H9 (cell line): ENCODE results near the gene C16orf95. TPM values are rescaled to one million over a fixed set of nuclear protein-coding genes. Genes with fewer than 3 reads are reported as not detected.

Source experiments
- DNase-seq: peaks from one replicate; pipeline ENCODE4 v3.0.0-alpha.2; 2017
- H2AFZ ChIP-seq: one replicate; pipeline ENCODE4 v1.6.1; 2013; ENCODE audit warnings: mild to moderate bottlenecking, low read length, control low read depth, moderate library complexity
- H2AK5ac ChIP-seq: 2 replicates; pipeline ENCODE4 v1.6.1; 2013; ENCODE audit warnings: low read length, control low read depth, mixed read lengths; ENCODE audit not compliant: insufficient read length
- H2BK120ac ChIP-seq: one replicate; pipeline ENCODE4 v1.6.1; 2013; ENCODE audit warnings: low read depth, mild to moderate bottlenecking, low read length, control low read depth, inconsistent platforms; ENCODE audit not compliant: poor library complexity, severe bottlenecking
- H2BK12ac ChIP-seq: 2 replicates; pipeline ENCODE4 v1.6.1; 2013; ENCODE audit warnings: low read length, control low read depth, mixed read lengths, low read depth; ENCODE audit not compliant: insufficient read length
- H2BK15ac ChIP-seq: 2 replicates; pipeline ENCODE4 v1.6.1; 2013; ENCODE audit warnings: low read depth, low read length, control low read depth
- H2BK20ac ChIP-seq: one replicate; pipeline ENCODE4 v1.6.1; 2013; ENCODE audit warnings: low read depth, mild to moderate bottlenecking, low read length, control low read depth, inconsistent platforms; ENCODE audit not compliant: poor library complexity, severe bottlenecking
- H2BK5ac ChIP-seq: 2 replicates; pipeline ENCODE4 v1.6.1; 2013; ENCODE audit warnings: low read length, control low read depth, mixed read lengths; ENCODE audit not compliant: insufficient read length
- H3K14ac ChIP-seq: 2 replicates; pipeline ENCODE4 v1.6.1; 2013; ENCODE audit warnings: low read length, control low read depth; ENCODE audit not compliant: insufficient read depth
- H3K18ac ChIP-seq: 2 replicates; pipeline ENCODE4 v1.6.1; 2013; ENCODE audit warnings: low read depth, mild to moderate bottlenecking, mixed read lengths, low read length, control low read depth; ENCODE audit not compliant: insufficient read length
- H3K23ac ChIP-seq: 2 replicates; pipeline ENCODE4 v1.6.1; 2013; ENCODE audit warnings: low read length, control low read depth, mixed read lengths, low read depth; ENCODE audit not compliant: insufficient read length
- H3K23me2 ChIP-seq: 2 replicates; pipeline ENCODE4 v1.6.1; 2013; ENCODE audit warnings: low read depth, mild to moderate bottlenecking, mixed read lengths, low read length, control low read depth; ENCODE audit not compliant: insufficient read length, poor library complexity, severe bottlenecking
- H3K27ac ChIP-seq: 2 replicates; pipeline ENCODE4 v1.5.1; 2013; ENCODE audit warnings: low read length, control low read depth, mixed read lengths, low read depth; ENCODE audit not compliant: insufficient read length
- H3K27me3 ChIP-seq: 2 replicates; pipeline ENCODE4 v1.6.1; 2013; ENCODE audit warnings: low read length, control low read depth, inconsistent platforms; ENCODE audit not compliant: insufficient read depth
- H3K4ac ChIP-seq: 2 replicates; pipeline ENCODE4 v1.6.1; 2013; ENCODE audit warnings: low read depth, mild to moderate bottlenecking, control low read depth, inconsistent platforms, low read length, moderate library complexity
- H3K4me1 ChIP-seq: 2 replicates; pipeline ENCODE4 v1.6.1; 2013; ENCODE audit warnings: low read length, control low read depth, inconsistent platforms; ENCODE audit not compliant: insufficient read depth
- H3K4me2 ChIP-seq: 2 replicates; pipeline ENCODE4 v1.6.1; 2013; ENCODE audit warnings: low read length, control low read depth, mixed read lengths; ENCODE audit not compliant: insufficient read length, insufficient read depth
- H3K56ac ChIP-seq: 2 replicates; pipeline ENCODE4 v1.6.1; 2013; ENCODE audit warnings: low read depth, mild to moderate bottlenecking, mixed read lengths, low read length, control low read depth; ENCODE audit not compliant: insufficient read length
- H3K79me1 ChIP-seq: 2 replicates; pipeline ENCODE4 v1.6.1; 2013; ENCODE audit warnings: low read depth, mild to moderate bottlenecking, moderate library complexity, low read length, control low read depth, inconsistent platforms; ENCODE audit not compliant: insufficient read depth, poor library complexity, severe bottlenecking
- H3K79me2 ChIP-seq: 2 replicates; pipeline ENCODE4 v1.6.1; 2013; ENCODE audit warnings: low read length, control low read depth, inconsistent platforms; ENCODE audit not compliant: insufficient read depth
- H3K9ac ChIP-seq: 2 replicates; pipeline ENCODE4 v1.6.1; 2013; ENCODE audit warnings: low read length, control low read depth, mixed read lengths; ENCODE audit not compliant: insufficient read length; ENCODE audit errors: extremely low read depth
- H3K9me3 ChIP-seq: one replicate; pipeline ENCODE4 v1.6.1; 2013; ENCODE audit warnings: low read depth, low read length, inconsistent platforms; ENCODE audit not compliant: control insufficient read depth
- H3T11ph ChIP-seq: one replicate; pipeline ENCODE4 v1.6.1; 2013; ENCODE audit warnings: mild to moderate bottlenecking, low read length, control low read depth, inconsistent platforms
- H4K20me1 ChIP-seq: one replicate; pipeline ENCODE4 v1.6.1; 2013; ENCODE audit not compliant: control insufficient read depth, insufficient read length, insufficient read depth
- H4K5ac ChIP-seq: 2 replicates; pipeline ENCODE4 v1.6.1; 2013; ENCODE audit warnings: low read depth, mild to moderate bottlenecking, mixed read lengths, low read length, control low read depth; ENCODE audit not compliant: insufficient read length
- H4K8ac ChIP-seq: replicated peaks from 2 replicates; pipeline ENCODE4 v1.6.1; 2013; ENCODE audit warnings: low read length, control low read depth, mixed read lengths, low read depth; ENCODE audit not compliant: insufficient read length
- H4K91ac ChIP-seq: 2 replicates; pipeline ENCODE4 v1.6.1; 2013; ENCODE audit warnings: low read depth, mild to moderate bottlenecking, moderate library complexity, mixed read lengths, low read length, control low read depth; ENCODE audit not compliant: insufficient read length
- H3K27ac Mint-ChIP-seq, 3 experiments: 2 replicates in 2 of 3; 3 replicates in 1 of 3; pipeline ENCODE4 v1.8.0; 2020 to 2021; ENCODE audit warnings: mixed read lengths in 3 of 3, mild to moderate bottlenecking in 1 of 3, moderate library complexity in 1 of 3
- H3K27me3 Mint-ChIP-seq: 2 replicates; pipeline ENCODE4 v1.8.0; 2021; ENCODE audit warnings: low read depth, mild to moderate bottlenecking, moderate library complexity, mixed read lengths
- H3K36me3 Mint-ChIP-seq, 3 experiments: 2 replicates in 2 of 3; 3 replicates in 1 of 3; pipeline ENCODE4 v1.8.0; 2020 to 2021; ENCODE audit warnings: low read depth in 3 of 3, mixed read lengths in 3 of 3; ENCODE audit not compliant: insufficient read depth in 1 of 3
- H3K4me1 Mint-ChIP-seq, 2 experiments: 2 replicates each; pipeline ENCODE4 v1.8.0; 2020; ENCODE audit warnings: mixed read lengths in 2 of 2
- H3K4me3 Mint-ChIP-seq, 2 experiments: 2 replicates in 1 of 2; 3 replicates in 1 of 2; pipeline ENCODE4 v1.8.0; 2020 to 2021; ENCODE audit warnings: mild to moderate bottlenecking in 2 of 2, mixed read lengths in 2 of 2, moderate library complexity in 1 of 2
- H3K9me3 Mint-ChIP-seq, 2 experiments: 2 replicates in 1 of 2; 3 replicates in 1 of 2; pipeline ENCODE4 v1.8.0; 2020; ENCODE audit warnings: mild to moderate bottlenecking in 2 of 2, mixed read lengths in 2 of 2, moderate library complexity in 1 of 2
- CTCF ChIP-seq: fragments of 200-600 bp; sonication (generic); conservative IDR thresholded peaks from 3 replicates; pipeline ENCODE4 v1.8.0; 2021; ENCODE audit warnings: antibody characterized with exemption, mild to moderate bottlenecking
- WGBS: extraction: QIAGEN DNeasy Blood & Tissue Kit; methylation state at CpG from one replicate; pipeline ENCODE4 v1.1.7; 2013; ENCODE audit warnings: missing lambda C conversion rate, low lambda C conversion rate, mixed read lengths; ENCODE audit not compliant: insufficient read length; ENCODE audit errors: extremely low coverage; 5-methylcytosine and 5-hydroxymethylcytosine counted together
- total RNA-seq: library from RNA; stranded (reverse); gene quantifications from 2 replicates; pipeline ENCODE4 v1.2.1, GENCODE V29; 2021

The C16orf95 gene
- total RNA-seq, 1 experiment from 2014 or later = 5.6 TPM

- Histone ChIP-seq H3K14ac (no peak overlapping the region), H3K4me2 (no peak overlapping the region), H2BK15ac (no peak overlapping the region), H2BK12ac (no peak overlapping the region), H3K79me1 (no peaks in the 10 kb centered on the region), H3K4ac (no peak overlapping the region), H2BK20ac (no peak overlapping the region), H3K23ac (no peak overlapping the region), H4K91ac (no peak overlapping the region), H3K79me2 (no peaks in the 10 kb centered on the region), H2BK5ac (no peak overlapping the region), H4K20me1 (no peaks in the 10 kb centered on the region), H3K27ac (no peak overlapping the region), H3K23me2 (no peaks in the 10 kb centered on the region), H3T11ph (no peak overlapping the region), H2AFZ (no peak overlapping the region), H3K18ac (no peak overlapping the region), H3K56ac (no peak overlapping the region), H3K4me1 (no peaks in the 10 kb centered on the region), H3K9ac (no peak overlapping the region), H4K8ac (no peak overlapping the region), H3K9me3 (no peaks in the 10 kb centered on the region), H2BK120ac (no peak overlapping the region), H4K5ac (no peak overlapping the region), H2AK5ac (no peak overlapping the region), H3K27me3 (no peaks in the 10 kb centered on the region)
- no peak for DNase-seq
- H3K27me3 Mint-ChIP-seq = no peaks in the 10 kb centered on the region
- H3K4me1 Mint-ChIP-seq = peaks cover 0 to 2% of the 10 kb centered on the region in 2 experiments; a peak in 1 of 4 replicates
- no peak overlapping the region for H3K4me3 Mint-ChIP-seq
- H3K9me3 Mint-ChIP-seq = no peaks in the 10 kb centered on the region
- H3K36me3 Mint-ChIP-seq = peaks cover 4 to 45% (median 26%) of the 10 kb centered on the region in 3 experiments; a peak in 6 of 7 replicates
- TF ChIP-seq CTCF = no peak
- H3K27ac Mint-ChIP-seq = peak overlapping the region in 1 of 3 experiments; percentile 53; a peak in 1 of 7 replicates
- WGBS = no CpG with 5 or more reads among the region's 7 CpGs
Observed at GRCh38 chr16:87359121-87359520, 41.9 kb upstream of the C16orf95 start.
